Measurements from ENCODE around the gene BACE2.

BACE2 gene

GRCh38 chr21:41148798-41149197, 19.2 kb upstream of the BACE2 start:
- DNase-seq (ENCODE audit: low spot score): no peak

- no peak for DNase-seq (ENCODE audit: low spot score)
Observed at GRCh38 chr21:41149199-41149598, 18.8 kb upstream of the BACE2 start.

GRCh38 chr21:41152147-41152546, 15.8 kb upstream of the BACE2 start:
- no peak for DNase-seq (ENCODE audit: low spot score)

GRCh38 chr21:41153443-41153842, 14.5 kb upstream of the BACE2 start:
- no peak for DNase-seq (ENCODE audit: low spot score)

GRCh38 chr21:41156142-41156541, 11.8 kb upstream of the BACE2 start:
- DNase-seq (ENCODE audit: low spot score): no peak

GRCh38 chr21:41158026-41158425, 9.9 kb upstream of the BACE2 start:
- DNase-seq (ENCODE audit: low spot score): no peak

GRCh38 chr21:41160036-41160435, 7.9 kb upstream of the BACE2 start:
- no peak for DNase-seq (ENCODE audit: low spot score)

GRCh38 chr21:41161428-41161827, 6.5 kb upstream of the BACE2 start:
- DNase-seq (ENCODE audit: low spot score): no peak

- no peak for DNase-seq (ENCODE audit: low spot score)
Observed at GRCh38 chr21:41162096-41162495, 5.9 kb upstream of the BACE2 start.

- no peak for DNase-seq (ENCODE audit: low spot score)
Observed at GRCh38 chr21:41163091-41163490, 4.9 kb upstream of the BACE2 start.

- no peak for DNase-seq (ENCODE audit: low spot score)
Observed at GRCh38 chr21:41164052-41164451, 3.9 kb upstream of the BACE2 start.

- no peak for DNase-seq (ENCODE audit: low spot score)
Observed at GRCh38 chr21:41164981-41165655, 2.8 kb upstream of the BACE2 start.

GRCh38 chr21:41166884-41167283, 1.1 kb upstream of the BACE2 start:
- DNase-seq (ENCODE audit: low spot score): no peak

GRCh38 chr21:41168391-41169257, 664 bp downstream of the BACE2 start:
- DNase-seq (ENCODE audit: low spot score): peak; percentile 45

- DNase-seq (ENCODE audit: low spot score): no peak
Observed at GRCh38 chr21:41169258-41169576, 1.3 kb downstream of the BACE2 start.

GRCh38 chr21:41169701-41170100, 1.7 kb downstream of the BACE2 start:
- DNase-seq (ENCODE audit: low spot score): no peak

- peak; percentile 51 for DNase-seq (ENCODE audit: low spot score)
Observed at GRCh38 chr21:41170442-41170841, 2.5 kb downstream of the BACE2 start.

GRCh38 chr21:41170859-41171609, 3.1 kb downstream of the BACE2 start:
- no peak for DNase-seq (ENCODE audit: low spot score)

- no peak for DNase-seq (ENCODE audit: low spot score)
Observed at GRCh38 chr21:41175080-41175479, 7.1 kb downstream of the BACE2 start.

- no peak for DNase-seq (ENCODE audit: low spot score)
Observed at GRCh38 chr21:41176846-41177245, 8.9 kb downstream of the BACE2 start.

- no peak for DNase-seq (ENCODE audit: low spot score)
Observed at GRCh38 chr21:41180752-41181151, 12.8 kb downstream of the BACE2 start.

GRCh38 chr21:41182547-41182946, 14.6 kb downstream of the BACE2 start:
- DNase-seq (ENCODE audit: low spot score): no peak

- DNase-seq (ENCODE audit: low spot score): no peak
Observed at GRCh38 chr21:41183575-41183974, 15.6 kb downstream of the BACE2 start.
